Measurements from ENCODE around the gene OSBPL1A. TPM values are rescaled to one million over a fixed set of nuclear protein-coding genes. Genes with fewer than 3 reads are reported as not detected.

The OSBPL1A gene
- total RNA-seq, 4 donors from 2014 or later: 16.1 to 80.0 (median 61.4) TPM

- TF ChIP-seq EP300 (IDR thresholded peaks at IDR 0.05; ENCODE audit: low read depth) (no peak), POLR2AphosphoS5 (IDR thresholded peaks at IDR 0.05) (no peak), POLR2A (IDR thresholded peaks at IDR 0.05) (no peak)
- TF ChIP-seq, protein P1, sequence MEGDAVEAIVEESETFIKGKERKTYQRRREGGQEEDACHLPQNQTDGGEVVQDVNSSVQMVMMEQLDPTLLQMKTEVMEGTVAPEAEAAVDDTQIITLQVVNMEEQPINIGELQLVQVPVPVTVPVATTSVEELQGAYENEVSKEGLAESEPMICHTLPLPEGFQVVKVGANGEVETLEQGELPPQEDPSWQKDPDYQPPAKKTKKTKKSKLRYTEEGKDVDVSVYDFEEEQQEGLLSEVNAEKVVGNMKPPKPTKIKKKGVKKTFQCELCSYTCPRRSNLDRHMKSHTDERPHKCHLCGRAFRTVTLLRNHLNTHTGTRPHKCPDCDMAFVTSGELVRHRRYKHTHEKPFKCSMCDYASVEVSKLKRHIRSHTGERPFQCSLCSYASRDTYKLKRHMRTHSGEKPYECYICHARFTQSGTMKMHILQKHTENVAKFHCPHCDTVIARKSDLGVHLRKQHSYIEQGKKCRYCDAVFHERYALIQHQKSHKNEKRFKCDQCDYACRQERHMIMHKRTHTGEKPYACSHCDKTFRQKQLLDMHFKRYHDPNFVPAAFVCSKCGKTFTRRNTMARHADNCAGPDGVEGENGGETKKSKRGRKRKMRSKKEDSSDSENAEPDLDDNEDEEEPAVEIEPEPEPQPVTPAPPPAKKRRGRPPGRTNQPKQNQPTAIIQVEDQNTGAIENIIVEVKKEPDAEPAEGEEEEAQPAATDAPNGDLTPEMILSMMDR (IDR thresholded peaks at IDR 0.05): no peak
- intact Hi-C loops (cut with DNase I; ENCODE audit: low total_unique reads) (no loop called here), in situ Hi-C loops (cut with MboI; ENCODE audit: low pct_ligation_motif_present in 1 of 4, low pct_unique_long_range_greater_than_20kb in 1 of 4, low sequenced_read_pairs in 3 of 4) (no loop called here)
- no peak overlapping the region for H3K27ac ChIP-seq
- H3K4me3 ChIP-seq: no peak overlapping the region
- no peak for DNase-seq
- no peaks in the 10 kb centered on the region for H3K36me3 ChIP-seq
- no peaks in the 10 kb centered on the region for H3K27me3 ChIP-seq
- H3K9me3 ChIP-seq: no peaks in the 10 kb centered on the region
- 50% methylated on average over 1 to 2 of the region's 2 CpGs for WGBS, 2 donors (ENCODE audit: low coverage in 1 of 2)
- peaks cover 0 to 15% (median 9%) of the 10 kb centered on the region in 4 donors for H3K4me1 ChIP-seq
These were observed 3.0 kb upstream of the OSBPL1A start for GRCh38 chr18:24400587-24400986.

DNA sequence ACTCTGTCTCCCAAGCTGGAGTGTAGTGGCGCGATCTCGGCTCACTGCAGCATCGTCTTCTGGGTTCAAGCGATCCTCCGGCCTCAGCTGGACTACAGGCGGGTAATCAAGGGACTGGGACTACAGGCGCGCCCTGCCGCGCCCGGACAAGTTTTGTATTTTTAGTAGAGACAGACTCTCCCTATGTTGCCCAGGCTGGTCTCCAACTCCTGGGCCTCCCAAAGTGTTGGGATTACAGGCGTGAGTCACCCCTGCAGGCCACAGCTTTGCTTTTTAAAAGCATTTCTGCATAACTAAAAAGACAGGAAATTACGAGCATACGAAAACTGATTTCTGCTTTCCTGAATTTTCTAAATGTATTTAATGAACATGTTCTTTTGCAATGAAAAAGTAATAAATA is 916 bp upstream of the OSBPL1A start:
- Histone ChIP-seq H3K36me3 (no peaks in the 10 kb centered on the region), H3K9me3 (no peaks in the 10 kb centered on the region), H3K27ac (peak overlapping the region; percentile 85 to 91 (median 88)), H3K4me3 (peak overlapping the region in 1 of 4 donors; percentile 70), H3K4me1 (peaks cover 0 to 15% (median 9%) of the 10 kb centered on the region in 4 donors), H3K27me3 (no peaks in the 10 kb centered on the region)
- no peak for TF ChIP-seq EP300 (IDR thresholded peaks at IDR 0.05; ENCODE audit: low read depth)
- TF ChIP-seq POLR2AphosphoS5 (IDR thresholded peaks at IDR 0.05): no peak
- TF ChIP-seq POLR2A (IDR thresholded peaks at IDR 0.05): no peak
- TF ChIP-seq, protein P1 (IDR thresholded peaks at IDR 0.05): no peak
- in situ Hi-C loops (cut with MboI; ENCODE audit: low pct_ligation_motif_present in 1 of 4, low pct_unique_long_range_greater_than_20kb in 1 of 4, low sequenced_read_pairs in 3 of 4) (no loop called here), intact Hi-C loops (cut with DNase I; ENCODE audit: low total_unique reads) (loop anchor here (5.0 kb wide), 2 partner anchors 126 to 954 kb away; partner anchors contain the start of gene ZNF521)
- DNase-seq: peak; percentile 11
- 83 to 88% methylated on average over 3 to 15 of the region's 15 CpGs for WGBS, 2 donors (ENCODE audit: low coverage in 1 of 2)

GRCh38 chr18:24397131-24397693 is 412 bp downstream of the OSBPL1A start:
- H3K36me3 ChIP-seq: no peaks in the 10 kb centered on the region
- DNase-seq: peak; percentile 67
- H3K27me3 ChIP-seq: no peaks in the 10 kb centered on the region
- H3K4me3 ChIP-seq: peak overlapping the region; percentile 65 to 81 (median 70)
- no peaks in the 10 kb centered on the region for H3K9me3 ChIP-seq
- peaks cover 0 to 15% (median 9%) of the 10 kb centered on the region in 4 donors for H3K4me1 ChIP-seq
- no peak for TF ChIP-seq EP300 (IDR thresholded peaks at IDR 0.05; ENCODE audit: low read depth)
- peak; percentile 41 to 69 (median 59) for TF ChIP-seq POLR2AphosphoS5 (IDR thresholded peaks at IDR 0.05)
- H3K27ac ChIP-seq: peak overlapping the region; percentile 85 to 91 (median 88)
- WGBS, 2 donors (ENCODE audit: low coverage in 1 of 2): 1% methylated on average over 49 of the region's 50 CpGs; no CpG with 5 or more reads in 1 of the 2 donors
- in situ Hi-C loops (cut with MboI; ENCODE audit: low pct_ligation_motif_present in 1 of 4, low pct_unique_long_range_greater_than_20kb in 1 of 4, low sequenced_read_pairs in 3 of 4) (no loop called here), intact Hi-C loops (cut with DNase I; ENCODE audit: low total_unique reads) (loop anchor here (5.0 kb wide), 2 partner anchors 125 to 955 kb away; partner anchors contain the start of gene ZNF521)

DNA sequence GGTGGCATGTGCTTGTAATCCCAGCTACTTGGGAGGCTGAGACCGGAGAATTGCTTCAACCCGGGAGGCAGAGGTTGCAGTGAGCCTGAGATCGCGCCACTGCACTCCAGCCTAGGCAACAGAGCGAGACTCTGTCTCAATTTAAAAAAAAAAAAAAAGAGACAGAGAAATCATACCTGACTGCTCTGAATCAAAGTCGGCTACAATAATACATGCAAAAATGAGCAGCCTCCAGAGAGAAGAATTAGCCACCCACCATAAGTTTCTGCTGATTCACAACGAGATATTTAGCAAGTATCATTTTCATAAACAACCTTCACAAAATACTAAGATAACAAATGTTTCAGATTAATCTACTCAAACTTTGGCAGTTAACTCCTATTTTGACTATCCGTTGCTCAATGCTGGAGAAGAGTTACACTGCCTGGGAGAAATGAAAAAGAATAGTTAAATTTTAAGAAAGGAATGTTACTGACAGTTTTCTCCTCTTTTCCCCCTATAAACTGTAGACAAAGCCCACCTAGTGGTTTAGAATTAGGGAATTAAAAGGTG is 1.5 kb downstream of the OSBPL1A start:
- TF ChIP-seq POLR2A (IDR thresholded peaks at IDR 0.05) (no peak), POLR2AphosphoS5 (IDR thresholded peaks at IDR 0.05) (no peak), EP300 (IDR thresholded peaks at IDR 0.05; ENCODE audit: low read depth) (no peak)
- TF ChIP-seq, protein P1 (IDR thresholded peaks at IDR 0.05): no peak
- in situ Hi-C loops (cut with MboI; ENCODE audit: low pct_ligation_motif_present in 1 of 4, low pct_unique_long_range_greater_than_20kb in 1 of 4, low sequenced_read_pairs in 3 of 4): no loop called here
- Histone ChIP-seq H3K36me3 (no peaks in the 10 kb centered on the region), H3K4me1 (peaks cover 0 to 15% (median 9%) of the 10 kb centered on the region in 4 donors), H3K4me3 (no peak overlapping the region), H3K27ac (peak overlapping the region in 1 of 4 donors; percentile 85), H3K9me3 (no peaks in the 10 kb centered on the region), H3K27me3 (no peaks in the 10 kb centered on the region)
- 84% methylated on average over 5 to 8 of the region's 8 CpGs for WGBS, 2 donors (ENCODE audit: low coverage in 1 of 2)
- intact Hi-C loops (cut with DNase I; ENCODE audit: low total_unique reads): loop anchor here (5.0 kb wide), 2 partner anchors 124 to 956 kb away; partner anchors contain the start of gene ZNF521
- no peak for DNase-seq

Measured in transverse colon (tissue), 4 donors.